ENCODE results near the gene GBA2. TPM values are rescaled to one million over a fixed set of nuclear protein-coding genes. Genes with fewer than 3 reads are reported as not detected.
A peak's percentile ranks its signal among the peaks of the same experiment; 100 is the strongest.

The GBA2 gene
- total and polyA plus RNA-seq, 2 donors (not counting 3 experiments of a cell fraction or from before 2014, with no cell fraction given), result 110 to 158 TPM

DNA sequence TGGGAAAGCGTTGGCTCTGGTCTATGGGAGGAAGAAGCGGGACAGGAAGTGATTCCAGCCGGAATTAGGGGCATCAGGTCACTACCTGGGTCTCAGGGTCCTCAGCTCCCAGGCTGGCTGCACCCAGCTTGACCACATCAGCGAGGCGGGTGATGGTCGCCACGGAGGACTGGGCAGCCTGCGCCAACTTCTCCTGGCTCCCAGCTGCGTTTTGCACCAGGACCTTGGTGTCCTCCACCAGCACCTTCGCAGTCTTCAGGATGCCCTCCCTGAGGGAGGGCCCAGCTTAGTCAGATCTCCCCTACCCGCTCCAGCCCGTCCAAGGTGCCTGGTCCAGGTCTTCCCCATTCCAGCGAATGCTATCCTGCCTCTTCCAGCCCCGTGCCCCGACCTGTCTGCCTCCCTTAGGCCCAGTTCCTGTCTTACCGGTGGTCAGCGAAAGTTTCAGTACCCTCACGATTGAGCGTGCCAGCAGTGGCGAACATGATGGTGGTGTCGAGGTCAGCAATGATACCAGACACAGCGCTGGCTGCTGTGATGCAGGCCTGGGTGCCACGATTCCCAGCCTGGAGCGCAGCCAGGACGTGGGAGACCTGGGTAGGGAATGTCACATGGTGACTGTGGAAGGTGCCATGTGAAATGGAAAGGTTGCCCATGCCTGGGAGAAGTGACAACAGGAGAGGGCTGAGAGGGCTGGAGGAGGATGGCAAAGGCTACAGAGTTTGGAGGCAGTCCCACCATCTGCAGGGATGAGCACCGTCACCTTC, 44.9 kb downstream of the GBA2 start:
- Histone ChIP-seq H4K20me1 (replicated peaks; ENCODE audit: control insufficient read depth, extremely low read depth, insufficient read depth, low read length) (no peaks in the 10 kb centered on the region), H3K9me1 (replicated peaks; ENCODE audit: control insufficient read depth, extremely low read depth, insufficient read depth, low read length) (no peaks in the 10 kb centered on the region), H3K9me3 (replicated peaks; ENCODE audit: control insufficient read depth, insufficient read depth, low read length) (no peaks in the 10 kb centered on the region), H3K36me3 (ENCODE audit: control insufficient read depth in 2 of 2, extremely low read depth in 1 of 2, insufficient read depth in 2 of 2, low read length in 2 of 2) (peaks cover 67 to 89% of the 10 kb centered on the region in 2 experiments), H2AFZ (ENCODE audit: low read depth, low read length) (no peak overlapping the region), H3K4me2 (ENCODE audit: insufficient read depth, low read length) (no peak overlapping the region), H3K9ac (replicated peaks; ENCODE audit: extremely low read depth, insufficient read depth, low read length) (no peak overlapping the region), H3K27ac (ENCODE audit: insufficient read depth, low read depth, low read length) (no peak overlapping the region), H3K4me1 (ENCODE audit: control insufficient read depth, extremely low read depth, insufficient read depth, low read length) (no peaks in the 10 kb centered on the region), H3K79me2 (ENCODE audit: control insufficient read depth, insufficient read depth, low read length) (no peaks in the 10 kb centered on the region), H3K4me3 (replicated peaks in 1 of 3; ENCODE audit: insufficient read depth in 1 of 3, low read depth in 1 of 3, low read length in 3 of 3) (no peak overlapping the region), H3K27me3 (ENCODE audit: control insufficient read depth in 2 of 2, insufficient read depth in 2 of 2, low read length in 2 of 2) (no peaks in the 10 kb centered on the region)
- ChIA-PET CTCF (interaction anchor here (2.3 kb wide), 1 partner anchor 8 kb away, joined by 17 read pairs; no protein-coding TSS in a partner anchor), POLR2A (no interaction called here)
- FAIRE-seq (no peak), DNase-seq (ENCODE audit: low read depth, low spot score) (no peak)
- TF ChIP-seq GATA2 (IDR thresholded peaks at IDR 0.05; ENCODE audit: insufficient read depth, insufficient read length, low read depth, low read length), result no peak
- TF ChIP-seq FOS (IDR thresholded peaks at IDR 0.05; ENCODE audit: borderline replicate concordance, insufficient read depth, low read length), result no peak
- TF ChIP-seq, protein P1, sequence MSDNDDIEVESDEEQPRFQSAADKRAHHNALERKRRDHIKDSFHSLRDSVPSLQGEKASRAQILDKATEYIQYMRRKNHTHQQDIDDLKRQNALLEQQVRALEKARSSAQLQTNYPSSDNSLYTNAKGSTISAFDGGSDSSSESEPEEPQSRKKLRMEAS (IDR thresholded peaks at IDR 0.05; ENCODE audit: insufficient read depth, insufficient read length), result no peak
- TF ChIP-seq POLR2A (IDR thresholded peaks at IDR 0.05; ENCODE audit: low read depth, low read length), result no peak
- no peak for TF ChIP-seq POLR2AphosphoS5 (IDR thresholded peaks at IDR 0.05; ENCODE audit: insufficient read depth, low read depth, low read length)
- no peak for TF ChIP-seq JUN (IDR thresholded peaks at IDR 0.05; ENCODE audit: borderline replicate concordance, insufficient read depth, insufficient read length, low read depth)
- intact Hi-C loops (cut with micrococcal nuclease), result no loop called here
- dilution Hi-C loops (cut with MboI; ENCODE audit: extremely low pct_ligation_motif_present, low sequenced_read_pairs), result no loop called here
- BruUV-seq (replicated peaks), result TSS peak; percentile 21

DNA sequence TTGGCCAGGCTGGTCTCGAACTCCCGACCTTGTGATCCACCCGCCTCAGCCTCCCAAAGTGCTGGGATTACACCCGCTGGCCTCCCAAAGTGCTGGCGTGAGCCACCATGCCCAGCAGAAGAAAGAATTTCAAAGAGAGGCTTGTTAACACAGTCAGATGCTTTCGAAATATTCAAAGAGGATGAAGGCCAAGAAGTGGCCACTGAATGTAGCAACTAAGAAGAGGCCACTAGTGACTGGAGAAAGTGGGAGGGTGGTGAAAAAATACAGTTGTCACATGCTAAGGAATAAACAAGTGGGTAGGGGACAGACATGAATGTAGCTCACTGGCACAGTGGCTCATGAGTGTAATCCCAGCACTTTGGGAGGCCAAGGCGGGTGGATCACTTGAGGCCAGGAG, 46.3 kb downstream of the GBA2 start:
- Histone ChIP-seq H3K4me3 (replicated peaks in 1 of 3; ENCODE audit: insufficient read depth in 1 of 3, low read depth in 1 of 3, low read length in 3 of 3) (no peak overlapping the region), H3K9ac (replicated peaks; ENCODE audit: extremely low read depth, insufficient read depth, low read length) (no peak overlapping the region), H3K4me1 (ENCODE audit: control insufficient read depth, extremely low read depth, insufficient read depth, low read length) (no peaks in the 10 kb centered on the region), H3K27ac (ENCODE audit: insufficient read depth, low read depth, low read length) (no peak overlapping the region), H3K27me3 (ENCODE audit: control insufficient read depth in 2 of 2, insufficient read depth in 2 of 2, low read length in 2 of 2) (no peaks in the 10 kb centered on the region), H3K4me2 (ENCODE audit: insufficient read depth, low read length) (no peak overlapping the region), H3K79me2 (ENCODE audit: control insufficient read depth, insufficient read depth, low read length) (no peaks in the 10 kb centered on the region), H3K36me3 (ENCODE audit: control insufficient read depth in 2 of 2, extremely low read depth in 1 of 2, insufficient read depth in 2 of 2, low read length in 2 of 2) (peaks cover 66 to 95% of the 10 kb centered on the region in 2 experiments), H3K9me1 (replicated peaks; ENCODE audit: control insufficient read depth, extremely low read depth, insufficient read depth, low read length) (no peaks in the 10 kb centered on the region), H2AFZ (ENCODE audit: low read depth, low read length) (no peak overlapping the region), H4K20me1 (replicated peaks; ENCODE audit: control insufficient read depth, extremely low read depth, insufficient read depth, low read length) (no peaks in the 10 kb centered on the region), H3K9me3 (replicated peaks; ENCODE audit: control insufficient read depth, insufficient read depth, low read length) (no peaks in the 10 kb centered on the region)
- FAIRE-seq (no peak), DNase-seq (ENCODE audit: low read depth, low spot score) (no peak)
- POLR2A ChIA-PET, result no interaction called here
- no TSS peak for BruUV-seq (replicated peaks)
- TF ChIP-seq, protein P2, sequence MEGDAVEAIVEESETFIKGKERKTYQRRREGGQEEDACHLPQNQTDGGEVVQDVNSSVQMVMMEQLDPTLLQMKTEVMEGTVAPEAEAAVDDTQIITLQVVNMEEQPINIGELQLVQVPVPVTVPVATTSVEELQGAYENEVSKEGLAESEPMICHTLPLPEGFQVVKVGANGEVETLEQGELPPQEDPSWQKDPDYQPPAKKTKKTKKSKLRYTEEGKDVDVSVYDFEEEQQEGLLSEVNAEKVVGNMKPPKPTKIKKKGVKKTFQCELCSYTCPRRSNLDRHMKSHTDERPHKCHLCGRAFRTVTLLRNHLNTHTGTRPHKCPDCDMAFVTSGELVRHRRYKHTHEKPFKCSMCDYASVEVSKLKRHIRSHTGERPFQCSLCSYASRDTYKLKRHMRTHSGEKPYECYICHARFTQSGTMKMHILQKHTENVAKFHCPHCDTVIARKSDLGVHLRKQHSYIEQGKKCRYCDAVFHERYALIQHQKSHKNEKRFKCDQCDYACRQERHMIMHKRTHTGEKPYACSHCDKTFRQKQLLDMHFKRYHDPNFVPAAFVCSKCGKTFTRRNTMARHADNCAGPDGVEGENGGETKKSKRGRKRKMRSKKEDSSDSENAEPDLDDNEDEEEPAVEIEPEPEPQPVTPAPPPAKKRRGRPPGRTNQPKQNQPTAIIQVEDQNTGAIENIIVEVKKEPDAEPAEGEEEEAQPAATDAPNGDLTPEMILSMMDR (IDR thresholded peaks at IDR 0.05; ENCODE audit: extremely low read depth in 1 of 2, insufficient read depth in 1 of 2, low read depth in 1 of 2, low read length in 2 of 2), result no peak
- no peak for TF ChIP-seq EZH2 (IDR thresholded peaks at IDR 0.05; ENCODE audit: borderline replicate concordance, low read depth, low read length, severe bottlenecking)
- no peak for TF ChIP-seq FOS (IDR thresholded peaks at IDR 0.05; ENCODE audit: borderline replicate concordance, insufficient read depth, low read length)
- no peak for TF ChIP-seq JUN (IDR thresholded peaks at IDR 0.05; ENCODE audit: borderline replicate concordance, insufficient read depth, insufficient read length, low read depth)
- TF ChIP-seq GATA2 (IDR thresholded peaks at IDR 0.05; ENCODE audit: insufficient read depth, insufficient read length, low read depth, low read length), result no peak
- TF ChIP-seq POLR2AphosphoS5 (IDR thresholded peaks at IDR 0.05; ENCODE audit: insufficient read depth, low read depth, low read length), result no peak
- TF ChIP-seq, protein P1 (IDR thresholded peaks at IDR 0.05; ENCODE audit: insufficient read depth, insufficient read length), result no peak
- CTCF ChIA-PET, result no interaction called here
- intact Hi-C loops (cut with micrococcal nuclease) (no loop called here), dilution Hi-C loops (cut with MboI; ENCODE audit: extremely low pct_ligation_motif_present, low sequenced_read_pairs) (no loop called here)
